GM21381 (cell line): ENCODE data around the gene DNAJB6.
"Not testable (repeated sequence)": the region's sequence is repeated elsewhere in the genome, so short reads cannot be mapped to it uniquely, and the experiment has no call there.

Source experiments
- ATAC-seq: cut with Tn5 transposase; IDR thresholded peaks from one replicate; pipeline ENCODE4 v1.9.1; 2021; ENCODE audit warnings: mild to moderate bottlenecking, moderate library complexity; ENCODE audit not compliant: unreplicated experiment

DNAJB6 gene

GRCh38 chr7:157438121-157439025 lies 101.6 kb downstream of the DNAJB6 start:
- no peak for ATAC-seq

GRCh38 chr7:157439149-157439548 lies 102.3 kb downstream of the DNAJB6 start:
- ATAC-seq, result no peak

GRCh38 chr7:157439761-157440160 lies 103.0 kb downstream of the DNAJB6 start:
- no peak for ATAC-seq

- ATAC-seq, result no peak
Observed at GRCh38 chr7:157440346-157441022, 103.7 kb downstream of the DNAJB6 start.

- no peak for ATAC-seq
Observed at GRCh38 chr7:157441023-157441399, 104.2 kb downstream of the DNAJB6 start.

- no peak for ATAC-seq
Observed at GRCh38 chr7:157442456-157442855, 105.7 kb downstream of the DNAJB6 start.

- no peak for ATAC-seq
Observed at GRCh38 chr7:157442993-157443831, 106.4 kb downstream of the DNAJB6 start.

- no peak for ATAC-seq
Observed at GRCh38 chr7:157444011-157444842, 107.4 kb downstream of the DNAJB6 start.

GRCh38 chr7:157444843-157445135 lies 108.0 kb downstream of the DNAJB6 start:
- no peak for ATAC-seq

GRCh38 chr7:157445246-157445955 lies 108.6 kb downstream of the DNAJB6 start:
- no peak for ATAC-seq

GRCh38 chr7:157445956-157446295 lies 109.1 kb downstream of the DNAJB6 start:
- no peak for ATAC-seq

- no peak for ATAC-seq
Observed at GRCh38 chr7:157446322-157446721, 109.5 kb downstream of the DNAJB6 start.

- ATAC-seq, result not testable (repeated sequence)
Observed at GRCh38 chr7:157454003-157454402, 117.2 kb downstream of the DNAJB6 start.

- ATAC-seq, result no peak
Observed at GRCh38 chr7:157457355-157458253, 120.8 kb downstream of the DNAJB6 start.

GRCh38 chr7:157458254-157458633 lies 121.4 kb downstream of the DNAJB6 start:
- ATAC-seq, result no peak

GRCh38 chr7:157459966-157460365 lies 123.2 kb downstream of the DNAJB6 start:
- no peak for ATAC-seq

- no peak for ATAC-seq
Observed at GRCh38 chr7:157460721-157461120, 123.9 kb downstream of the DNAJB6 start.

- ATAC-seq, result no peak
Observed at GRCh38 chr7:157461573-157462418, 125.0 kb downstream of the DNAJB6 start.
